SK-N-MC (cell line): ENCODE results near the gene PHACTR4.

Experiments
- DNase-seq: peaks from one replicate; pipeline ENCODE4 v3.0.0-alpha.2; 2011; ENCODE audit warnings: low read depth, low spot score
- H3K27ac ChIP-seq: fragments of 200-600 bp; sonication (generic); 2 replicates; pipeline ENCODE4 v1.5.1; 2016; ENCODE audit warnings: mixed run types
- H3K36me3 ChIP-seq: fragments of 200-600 bp; sonication (generic); 2 replicates; pipeline ENCODE4 v1.6.1; 2017; ENCODE audit warnings: antibody characterized with exemption, low read length, mixed read lengths; ENCODE audit not compliant: insufficient read depth
- H3K4me3 ChIP-seq: fragments of 200-600 bp; sonication (generic); 2 replicates; pipeline ENCODE4 v1.5.1; 2016
- H3K9ac ChIP-seq: fragments of 200-600 bp; sonication (generic); 2 replicates; pipeline ENCODE4 v1.8.0; 2017; ENCODE audit warnings: mixed run types, mixed read lengths; ENCODE audit not compliant: insufficient read length
- H3K9me3 ChIP-seq: fragments of 200-600 bp; sonication (generic); 2 replicates; pipeline ENCODE4 v1.6.1; 2017; ENCODE audit warnings: low read depth, mild to moderate bottlenecking, antibody characterized with exemption, low read length, moderate library complexity, mixed read lengths
- EZH2 ChIP-seq: fragments of 200-600 bp; sonication (generic); IDR thresholded peaks from one replicate; pipeline ENCODE4 v1.6.1; 2017; ENCODE audit warnings: antibody characterized with exemption
- FOXP2 ChIP-seq: optimal IDR thresholded peaks from 2 replicates; pipeline ENCODE3; 2011; ENCODE audit warnings: mild to moderate bottlenecking, moderate library complexity; ENCODE audit not compliant: insufficient read depth; ENCODE audit errors: extremely low read length, control extremely low read depth
- POLR2AphosphoS5 ChIP-seq: IDR thresholded peaks from 2 replicates; pipeline ENCODE4 v1.6.1; 2012; ENCODE audit warnings: mild to moderate bottlenecking, low read depth, low read length, borderline replicate concordance

The PHACTR4 gene

DNA sequence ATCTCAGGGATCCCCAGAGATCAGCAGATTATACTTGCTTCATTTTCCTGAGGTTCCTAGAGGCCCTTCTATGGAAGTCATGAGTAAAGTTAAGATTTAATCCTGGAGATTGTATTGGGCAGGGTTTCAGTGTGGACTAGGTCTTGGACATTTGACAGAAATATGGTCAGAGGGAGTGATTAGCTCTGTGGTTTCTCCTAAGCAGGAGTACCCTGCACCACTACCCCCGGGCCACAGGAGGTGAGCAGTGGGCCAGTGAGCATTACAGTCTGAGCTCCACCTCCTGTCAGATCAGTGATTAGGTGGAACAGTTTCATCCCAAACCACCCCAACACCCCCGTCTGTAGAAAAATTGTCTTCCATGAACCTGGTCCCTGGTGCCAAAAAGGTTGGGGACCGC lies 43.2 kb downstream of the PHACTR4 start:
- peaks cover 8% of the 10 kb centered on the region; the same call in 1 of the 2 replicates for H3K36me3 ChIP-seq
- H3K27ac ChIP-seq: no peak overlapping the region
- H3K9ac ChIP-seq: no peak overlapping the region
- no peak for TF ChIP-seq FOXP2
- TF ChIP-seq EZH2: no peak
- no peak for TF ChIP-seq POLR2AphosphoS5
- H3K4me3 ChIP-seq: no peak overlapping the region
- no peak for DNase-seq
- no peaks in the 10 kb centered on the region for H3K9me3 ChIP-seq

DNA sequence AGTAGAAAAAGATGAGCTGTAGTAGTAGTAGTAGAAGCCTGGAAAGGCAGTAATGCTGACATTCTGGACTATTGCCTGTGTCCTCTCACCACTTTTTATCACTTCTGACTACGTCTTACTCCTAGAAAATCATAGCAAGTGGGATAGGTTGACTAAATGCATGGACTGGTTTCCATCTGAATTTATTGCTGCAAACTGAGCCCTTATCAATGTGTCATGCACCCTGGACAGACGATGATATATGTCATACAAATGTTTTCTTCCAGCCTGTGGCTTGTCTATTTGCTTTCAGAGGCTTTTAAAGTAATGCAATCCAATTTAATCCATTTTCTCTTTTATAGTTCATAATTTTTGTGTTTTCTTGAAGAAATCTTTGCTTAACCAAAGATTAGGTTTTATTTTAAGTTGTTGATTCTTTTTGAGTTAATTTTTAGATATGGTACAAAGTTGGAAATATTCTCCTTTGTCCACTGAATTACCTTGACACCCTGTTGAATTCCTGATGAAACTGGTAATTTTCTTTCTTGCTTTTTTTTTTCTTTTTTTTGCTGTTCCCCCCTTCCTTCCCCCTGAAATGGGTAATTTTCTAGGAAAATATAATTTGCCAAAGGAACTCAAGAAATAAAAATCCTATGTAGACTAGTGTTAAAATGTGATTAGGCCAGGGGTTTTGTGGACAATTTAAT lies 47.1 kb downstream of the PHACTR4 start:
- TF ChIP-seq POLR2AphosphoS5 (no peak), EZH2 (no peak), FOXP2 (no peak)
- Histone ChIP-seq H3K36me3 (peaks cover 1% of the 10 kb centered on the region; the same call in 1 of the 2 replicates), H3K9ac (no peak overlapping the region), H3K4me3 (no peak overlapping the region), H3K9me3 (no peaks in the 10 kb centered on the region), H3K27ac (no peak overlapping the region)
- no peak for DNase-seq

- TF ChIP-seq FOXP2 (no peak), EZH2 (no peak), POLR2AphosphoS5 (no peak)
- no peak for DNase-seq
- H3K4me3 ChIP-seq: no peak overlapping the region
- H3K9ac ChIP-seq: no peak overlapping the region
- no peaks in the 10 kb centered on the region for H3K9me3 ChIP-seq
- H3K36me3 ChIP-seq: no peaks in the 10 kb centered on the region
- H3K27ac ChIP-seq: no peak overlapping the region
These were observed 47.9 kb downstream of the PHACTR4 start for GRCh38 chr1:28417441-28417922.

DNA sequence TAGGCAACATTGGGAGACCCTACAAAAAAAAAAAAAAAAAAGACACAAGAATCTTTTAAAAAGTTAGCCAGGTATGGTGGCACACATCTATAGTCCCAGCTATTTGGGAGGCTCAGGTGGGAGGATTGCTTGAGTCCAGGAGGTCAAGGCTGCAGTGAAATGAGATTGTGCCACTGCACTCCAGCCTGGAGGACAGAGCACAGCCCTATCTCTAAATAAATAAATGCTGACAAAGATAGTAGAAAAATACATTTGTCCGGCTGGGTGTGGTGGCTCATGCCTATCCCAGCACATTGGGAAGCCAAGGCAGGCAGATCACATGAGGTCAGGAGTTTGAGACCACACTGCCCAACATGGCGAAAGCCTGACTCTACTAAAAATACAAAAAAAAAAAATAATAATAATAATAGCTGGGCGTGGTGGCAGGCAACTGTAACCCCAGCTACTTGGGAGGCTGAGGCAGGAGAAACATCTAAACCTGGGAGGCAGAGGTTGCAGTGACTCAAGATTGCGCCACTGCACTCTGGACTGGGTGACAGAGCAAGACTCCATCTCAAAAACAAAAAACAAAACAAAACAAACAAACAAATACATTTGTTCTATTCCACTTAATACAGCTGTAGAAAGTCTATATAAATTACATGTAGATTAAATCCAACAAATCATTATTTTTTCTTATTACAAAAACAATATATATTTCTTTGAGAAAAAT lies 48.5 kb downstream of the PHACTR4 start:
- TF ChIP-seq POLR2AphosphoS5 (no peak), EZH2 (no peak), FOXP2 (no peak)
- no peak overlapping the region for H3K9ac ChIP-seq
- no peaks in the 10 kb centered on the region for H3K9me3 ChIP-seq
- H3K4me3 ChIP-seq: no peak overlapping the region
- DNase-seq: no peak
- no peak overlapping the region for H3K27ac ChIP-seq
- no peaks in the 10 kb centered on the region for H3K36me3 ChIP-seq

DNA sequence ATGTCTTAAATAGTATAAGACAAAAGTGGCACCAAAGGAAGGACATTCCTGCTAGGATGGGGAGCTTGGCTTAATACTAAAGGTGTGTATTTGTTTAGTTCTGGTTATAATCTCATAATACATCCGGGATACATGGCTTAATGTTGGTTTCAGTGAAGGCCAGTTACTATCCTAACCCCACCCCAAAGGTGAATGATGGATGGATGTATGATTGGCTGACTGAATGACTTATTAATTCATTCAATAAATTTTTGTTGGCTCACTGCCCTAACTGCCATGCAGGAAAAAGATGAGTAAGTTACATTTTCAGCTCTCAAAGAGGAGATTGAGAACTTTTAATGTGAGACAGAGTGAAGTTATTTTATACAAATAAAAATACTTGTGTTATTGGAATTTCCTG lies 52.2 kb downstream of the PHACTR4 start:
- Histone ChIP-seq H3K4me3 (no peak overlapping the region), H3K9ac (no peak overlapping the region), H3K36me3 (peaks cover 7% of the 10 kb centered on the region; the same call in 1 of the 2 replicates), H3K9me3 (no peaks in the 10 kb centered on the region), H3K27ac (peak overlapping the region; percentile 64)
- TF ChIP-seq FOXP2 (no peak), POLR2AphosphoS5 (no peak), EZH2 (no peak)
- no peak for DNase-seq

DNA sequence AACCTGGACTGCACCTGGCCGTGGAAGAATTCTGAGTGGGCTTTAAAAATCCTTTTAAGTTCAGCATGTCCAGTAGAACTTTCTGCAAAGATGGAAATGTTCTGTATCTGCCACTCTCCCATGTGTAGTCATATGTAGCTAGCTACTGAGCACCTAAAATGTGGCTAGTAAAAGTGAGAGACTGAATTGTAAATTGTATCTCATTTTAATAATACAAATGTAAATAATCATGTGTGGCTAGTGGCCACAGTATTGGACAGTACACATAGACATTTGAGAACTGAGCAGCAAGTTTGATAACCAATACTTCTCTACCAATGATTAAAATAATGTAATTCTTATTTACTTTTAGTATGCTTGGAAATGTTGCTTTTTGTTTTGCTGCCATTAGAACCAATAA lies 57.3 kb downstream of the PHACTR4 start:
- no peak for DNase-seq
- H3K36me3 ChIP-seq: peaks cover 7% of the 10 kb centered on the region; the same call in 1 of the 2 replicates
- H3K4me3 ChIP-seq: no peak overlapping the region
- TF ChIP-seq FOXP2 (no peak), POLR2AphosphoS5 (no peak), EZH2 (no peak)
- no peaks in the 10 kb centered on the region for H3K9me3 ChIP-seq
- H3K27ac ChIP-seq: no peak overlapping the region
- H3K9ac ChIP-seq: no peak overlapping the region

GRCh38 chr1:28428012-28428411 lies 58.5 kb downstream of the PHACTR4 start:
- H3K36me3 ChIP-seq: peaks cover 7% of the 10 kb centered on the region; the same call in 1 of the 2 replicates
- no peaks in the 10 kb centered on the region for H3K9me3 ChIP-seq
- no peak for TF ChIP-seq FOXP2
- TF ChIP-seq POLR2AphosphoS5: no peak
- TF ChIP-seq EZH2: no peak
- DNase-seq: no peak
- no peak overlapping the region; the same call in 1 of the 2 replicates for H3K27ac ChIP-seq
- H3K4me3 ChIP-seq: no peak overlapping the region
- no peak overlapping the region for H3K9ac ChIP-seq

- H3K4me3 ChIP-seq: no peak overlapping the region
- no peak overlapping the region for H3K27ac ChIP-seq
- TF ChIP-seq POLR2AphosphoS5 (no peak), EZH2 (no peak), FOXP2 (no peak)
- H3K9ac ChIP-seq: no peak overlapping the region
- DNase-seq: no peak
- H3K36me3 ChIP-seq: peaks cover 7% of the 10 kb centered on the region; the same call in 1 of the 2 replicates
- H3K9me3 ChIP-seq: no peaks in the 10 kb centered on the region
These were observed 59.5 kb downstream of the PHACTR4 start for GRCh38 chr1:28428990-28429520.
